NK-92 treated with Interleukin-12 subunit alpha and Interleukin-12 subunit beta, amount 100 ng/mL, for 24 hours (cell line): ENCODE results near the gene FES.
"Not testable (repeated sequence)": the region's sequence is repeated elsewhere in the genome, so short reads cannot be mapped to it uniquely, and the experiment has no call there.

Source experiments
- DNase-seq: peaks from one replicate; lab custom pipeline; 2025; lab: John Stamatoyannopoulos, UW

The FES gene

DNA sequence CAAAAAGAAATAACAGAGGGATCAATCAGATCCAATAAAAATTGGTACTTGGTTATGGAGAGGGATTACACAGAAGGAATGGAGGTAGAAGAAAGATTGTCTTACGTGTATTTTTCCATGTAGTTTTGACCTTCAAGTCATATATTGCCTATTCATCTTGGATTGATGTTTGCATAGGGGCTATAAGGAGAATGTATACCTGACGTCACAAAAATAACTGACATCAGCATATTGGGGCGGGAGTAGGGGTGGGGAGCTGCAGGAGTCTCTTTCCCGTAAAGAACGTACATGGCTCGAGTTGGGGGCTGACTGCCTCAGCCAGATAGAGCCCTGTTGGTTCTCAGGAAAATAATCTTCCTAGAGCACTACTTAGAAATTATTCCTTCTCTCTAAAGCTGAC lies 21.8 kb upstream of the FES start:
- DNase-seq, result no peak

DNA sequence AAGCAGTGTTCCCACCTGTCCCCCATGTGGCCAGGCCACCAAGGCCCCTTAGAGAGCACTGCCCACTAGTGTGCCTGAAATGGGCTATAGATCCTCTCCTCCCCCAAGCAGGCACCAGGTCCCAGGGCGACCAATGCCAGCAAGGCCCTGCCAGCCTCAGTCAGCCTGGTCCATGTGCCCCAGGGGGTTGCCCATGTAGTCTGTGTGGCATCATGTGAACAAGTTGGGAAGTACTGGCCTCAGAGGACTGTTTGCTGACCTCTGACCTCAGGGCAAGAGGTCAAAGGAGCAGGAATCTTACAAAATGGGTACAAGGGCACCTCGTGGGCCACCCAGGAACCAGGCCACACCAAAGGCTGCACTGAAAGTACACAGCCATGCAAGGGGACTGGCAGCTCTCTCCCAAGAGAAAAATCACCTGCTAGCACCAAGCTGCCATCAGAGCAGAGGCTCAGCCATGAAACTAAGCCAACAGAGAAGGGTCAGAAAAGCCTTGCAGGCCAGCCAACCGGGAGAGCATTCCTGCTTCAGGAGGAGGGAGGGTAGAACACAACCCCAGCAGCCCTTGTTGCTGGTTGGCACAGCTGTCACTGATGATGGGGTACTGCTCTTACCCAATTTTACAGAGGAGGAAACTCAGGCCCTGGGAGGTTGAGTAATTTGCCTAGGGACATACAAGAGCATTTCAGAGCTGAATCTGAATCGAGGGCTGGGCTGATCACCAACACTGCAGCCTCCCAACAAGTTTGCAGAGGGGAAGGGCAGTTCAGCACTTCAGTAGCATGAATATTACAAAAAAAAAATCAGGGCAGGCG lies 21.1 kb upstream of the FES start:
- DNase-seq, result no peak

DNA sequence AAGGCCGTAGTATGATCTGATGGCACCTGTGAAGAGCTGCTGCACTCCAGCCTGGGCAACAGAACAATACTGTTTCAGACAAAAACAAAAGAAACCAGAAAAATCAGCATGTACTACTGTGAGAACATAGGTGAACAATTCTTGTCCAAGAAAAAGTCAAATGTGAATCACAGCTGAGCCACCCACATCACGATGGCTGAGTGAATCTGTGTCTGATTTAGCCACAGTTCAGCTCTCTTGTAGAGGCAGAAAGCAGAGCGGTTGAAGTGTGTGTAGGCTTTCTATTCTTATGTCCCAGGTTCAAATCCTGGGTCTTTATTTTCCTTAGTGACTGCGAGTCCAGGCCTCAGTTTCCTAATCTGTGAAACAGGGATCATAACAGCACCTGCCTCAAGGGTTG lies 20.3 kb upstream of the FES start:
- no peak for DNase-seq

DNA sequence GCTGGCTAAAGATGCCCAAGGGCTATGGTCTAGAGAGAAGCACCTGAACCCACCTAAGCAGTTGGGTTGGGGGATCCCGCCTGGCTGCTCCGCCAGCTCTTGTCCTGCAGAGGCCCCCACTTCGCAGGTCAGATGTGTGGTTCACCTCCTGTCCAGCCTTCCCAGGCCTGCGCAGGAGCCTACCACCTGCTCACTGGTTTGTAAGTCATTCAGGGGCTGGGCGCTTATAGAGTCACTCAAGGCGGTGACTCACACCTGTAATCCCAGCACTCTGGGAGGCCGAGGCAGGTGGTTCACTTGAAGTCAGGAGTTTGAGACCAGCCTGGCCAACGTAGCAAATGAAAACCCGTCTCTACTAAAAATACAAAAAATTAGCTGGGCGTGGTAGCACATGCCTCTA lies 19.8 kb upstream of the FES start:
- DNase-seq, result no peak

- no peak for DNase-seq
These were observed 18.6 kb upstream of the FES start for GRCh38 chr15:90865702-90866101.

DNA sequence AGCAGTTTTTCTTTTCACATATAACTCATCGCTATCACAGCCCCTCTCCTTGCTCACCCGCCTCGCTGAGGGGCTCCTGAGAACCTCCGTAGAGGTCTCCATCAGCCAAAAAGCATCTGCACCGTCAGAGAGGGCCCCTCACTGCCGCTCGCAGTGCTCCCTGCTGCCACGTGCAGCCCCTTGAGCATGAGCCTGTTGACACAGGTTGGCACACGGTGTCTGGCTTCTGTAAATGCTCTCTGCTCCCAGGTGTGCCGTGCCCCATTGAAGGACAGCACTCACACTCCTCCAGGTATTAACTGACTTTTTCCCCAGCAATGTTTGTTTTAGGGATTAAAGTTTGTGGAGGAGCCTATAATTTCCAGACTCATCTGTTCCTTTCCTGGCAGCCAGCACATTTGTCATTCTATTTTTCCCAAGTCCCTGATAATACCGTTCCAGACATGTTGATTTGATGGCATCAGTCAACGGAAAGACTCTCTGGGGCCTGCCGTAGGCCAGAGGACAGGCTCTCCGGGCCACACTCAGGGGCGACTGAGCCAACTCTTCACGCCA lies 18.1 kb upstream of the FES start:
- DNase-seq, result no peak

DNA sequence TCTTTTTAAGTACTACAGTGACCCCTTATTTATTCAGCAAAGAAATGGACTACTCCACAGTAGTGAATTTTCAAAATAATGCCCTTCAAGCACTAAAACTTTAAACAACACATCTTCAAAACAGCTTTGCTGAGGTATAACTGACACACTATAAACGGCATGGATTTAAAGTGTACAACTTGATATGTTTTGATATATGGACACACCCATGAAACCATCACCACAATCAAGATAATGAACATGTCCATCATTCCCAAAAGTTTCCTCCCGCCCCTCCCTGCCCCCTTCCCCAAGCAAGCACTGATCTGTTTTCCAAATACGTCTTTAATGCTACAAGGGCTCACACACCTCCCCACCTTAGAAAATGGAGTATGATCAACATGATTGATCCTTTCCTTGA lies 17.5 kb upstream of the FES start:
- DNase-seq, result no peak

- DNase-seq, result no peak
These were observed 16.0 kb upstream of the FES start, which contains the start of gene FURIN for GRCh38 chr15:90868261-90868689. Gene FURIN, plus strand, starts transcription at chr15:90868588. Its CDS starts 7,153 bp downstream, at chr15:90875741.

- no peak for DNase-seq
These were observed 15.2 kb upstream of the FES start for GRCh38 chr15:90869140-90869541.

DNA sequence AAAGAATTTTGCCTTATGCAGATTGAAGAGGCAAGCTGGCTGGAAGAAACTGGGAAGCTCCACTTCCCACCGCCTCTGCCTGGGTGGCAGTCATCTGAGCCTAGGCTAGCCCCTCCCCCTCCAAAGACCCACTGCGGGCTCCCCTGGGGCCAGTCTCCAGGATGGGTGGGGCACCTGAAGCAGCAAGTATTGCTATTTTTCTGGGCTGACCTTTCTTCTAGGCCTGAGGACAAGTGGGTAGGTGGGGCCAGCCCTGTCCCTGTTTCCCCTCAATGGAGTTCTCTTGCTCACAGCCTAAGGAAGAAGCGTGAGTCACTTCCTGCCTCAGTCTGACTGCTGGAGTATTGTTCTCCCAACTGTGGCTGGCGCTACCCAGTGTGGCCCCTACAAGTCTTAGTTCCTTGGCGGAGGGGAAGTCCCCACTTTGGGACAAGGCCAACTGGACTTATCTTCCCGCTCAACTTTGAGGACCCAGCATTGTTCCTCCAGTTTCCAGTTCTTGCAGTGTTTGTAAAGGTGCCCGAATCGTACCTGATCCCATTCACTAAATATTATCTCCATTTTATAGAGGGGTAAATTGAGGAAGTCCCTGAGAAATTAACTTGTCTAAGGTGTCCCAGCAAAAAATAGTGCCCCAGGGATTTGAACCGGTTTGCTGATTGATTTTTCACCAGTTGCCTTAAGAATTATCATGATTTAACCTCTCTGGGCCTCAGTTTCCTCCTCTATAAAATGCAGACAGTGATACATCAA lies 14.5 kb upstream of the FES start:
- peak; percentile 29 for DNase-seq

- DNase-seq, result no peak
These were observed 13.8 kb upstream of the FES start for GRCh38 chr15:90870354-90871138.

- DNase-seq, result no peak
These were observed 13.1 kb upstream of the FES start for GRCh38 chr15:90871139-90871715.

DNA sequence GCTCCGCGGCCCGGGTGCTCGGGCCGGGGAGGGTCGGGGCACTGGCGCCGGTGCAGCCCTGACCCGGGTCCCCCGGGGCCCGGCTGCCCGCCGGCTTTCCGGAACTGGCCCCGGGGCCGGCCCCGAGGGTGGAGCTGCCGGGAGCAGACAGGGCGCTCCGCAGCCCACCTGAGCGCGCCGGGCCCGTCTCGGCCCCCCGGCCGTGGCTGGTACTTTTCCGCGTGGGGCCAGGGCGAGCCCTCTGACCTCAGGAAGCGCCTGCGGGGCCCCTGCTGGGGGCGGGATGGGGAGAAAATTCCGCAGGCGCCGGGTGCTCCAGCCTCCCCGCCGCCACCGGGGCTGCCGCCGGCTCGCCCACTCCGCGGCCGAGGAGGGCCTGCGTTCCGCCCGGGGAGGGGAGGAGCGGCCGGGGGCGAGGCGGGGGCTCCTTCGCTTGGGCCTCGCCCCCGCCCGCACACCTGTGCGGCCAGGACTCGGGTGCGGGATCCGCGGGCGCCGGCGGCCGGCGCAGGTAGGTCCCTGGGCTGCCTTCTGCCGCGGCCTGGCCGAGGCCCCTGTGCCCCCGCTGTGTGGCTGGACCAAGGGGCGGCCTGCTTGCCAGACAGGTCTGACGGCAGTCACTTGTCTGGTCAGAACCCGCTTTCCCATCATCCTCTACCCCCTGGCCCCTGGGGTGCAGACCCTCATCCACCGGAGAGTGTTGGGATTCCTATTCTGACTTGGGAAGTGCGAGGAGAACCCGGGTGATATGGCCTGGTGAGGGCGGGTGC lies 12.4 kb upstream of the FES start:
- no peak for DNase-seq

DNA sequence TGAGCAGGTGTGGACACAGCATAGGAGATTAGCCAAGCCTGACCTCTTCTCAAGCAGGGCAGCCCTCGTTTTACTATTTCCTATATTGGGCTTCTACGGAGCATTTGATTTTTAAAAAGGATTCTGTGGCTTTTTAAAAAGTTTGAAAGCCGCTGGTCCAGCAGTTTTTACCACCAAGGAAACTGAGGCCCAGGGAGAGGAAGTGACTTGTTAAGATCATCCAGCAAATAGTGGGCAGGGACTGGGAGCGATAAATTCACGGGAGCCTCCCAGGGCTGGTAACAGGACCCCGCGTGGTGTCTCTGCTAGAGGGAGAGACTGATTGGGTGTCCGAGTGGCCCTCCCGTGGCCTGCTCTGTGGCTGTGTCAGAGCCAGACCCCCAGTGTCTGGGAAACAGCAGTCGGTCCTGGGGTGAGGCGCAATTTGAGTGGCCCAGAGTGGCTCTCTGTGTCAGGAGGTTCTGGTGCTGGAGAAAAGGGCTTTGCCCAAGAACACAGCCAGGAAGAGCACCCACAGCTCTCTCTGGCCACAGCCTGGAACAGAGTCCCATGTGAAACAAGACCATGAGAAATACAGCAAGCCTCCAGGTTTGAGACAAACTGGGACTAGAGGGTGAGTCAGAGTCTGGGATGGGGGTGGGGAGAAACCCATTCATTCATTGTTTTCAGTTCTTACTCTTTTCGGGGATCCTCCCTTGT lies 11.7 kb upstream of the FES start:
- no peak for DNase-seq

DNA sequence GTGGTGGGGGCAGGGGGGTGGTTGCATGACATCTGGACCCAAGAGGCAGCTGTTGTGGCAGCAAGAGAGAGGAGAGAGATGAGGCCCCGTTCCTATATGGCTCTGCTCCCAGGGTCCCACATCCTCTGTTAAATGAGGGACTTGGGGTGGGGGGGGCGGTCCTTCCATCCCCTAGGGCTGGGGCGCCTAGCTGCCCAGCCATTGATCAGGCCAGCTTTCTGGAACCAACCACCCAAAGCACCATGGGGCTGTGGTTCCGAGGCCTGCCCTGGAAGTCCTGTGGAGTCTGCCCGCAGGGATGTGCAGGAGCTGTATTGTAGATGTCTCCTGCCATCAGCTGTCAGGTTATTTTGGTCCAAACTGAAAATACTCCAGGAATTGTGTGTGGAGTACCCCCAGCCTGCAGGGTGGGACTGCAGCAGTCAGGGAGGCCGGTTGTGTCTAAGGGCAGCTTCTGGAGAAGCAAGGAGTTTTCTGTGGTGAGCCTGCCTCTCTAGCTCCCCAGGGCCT lies 10.8 kb upstream of the FES start:
- no peak for DNase-seq

DNA sequence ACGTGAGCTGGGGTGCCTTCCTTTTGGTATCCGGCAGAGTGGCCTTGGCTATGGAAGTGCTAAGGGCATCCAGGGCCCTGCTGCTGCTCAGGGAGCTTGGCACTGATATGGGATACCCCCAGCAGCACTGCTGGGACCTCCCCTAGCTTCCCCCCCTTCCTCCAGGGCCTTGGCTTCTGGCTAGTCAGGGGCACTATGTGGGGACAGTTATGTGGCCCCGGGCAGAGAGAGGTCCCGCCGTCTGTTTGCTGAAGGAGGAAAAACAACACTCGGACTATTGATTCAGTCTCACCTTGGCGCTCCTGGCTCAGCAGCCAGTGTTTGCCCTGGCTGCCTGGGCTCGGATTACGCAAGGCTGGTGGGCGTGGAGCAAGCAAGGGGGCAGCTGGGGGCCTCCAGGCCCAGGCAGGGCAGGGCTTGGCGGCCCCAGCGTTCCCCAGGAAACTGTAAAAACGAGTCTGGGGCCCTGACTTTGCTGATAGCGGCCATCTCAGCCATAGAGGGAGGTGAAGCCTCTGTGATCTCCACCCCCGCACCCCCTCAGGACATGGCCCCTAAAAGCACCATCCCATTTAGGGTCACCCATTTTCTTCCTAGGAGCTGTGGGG lies 10.2 kb upstream of the FES start:
- no peak for DNase-seq

DNA sequence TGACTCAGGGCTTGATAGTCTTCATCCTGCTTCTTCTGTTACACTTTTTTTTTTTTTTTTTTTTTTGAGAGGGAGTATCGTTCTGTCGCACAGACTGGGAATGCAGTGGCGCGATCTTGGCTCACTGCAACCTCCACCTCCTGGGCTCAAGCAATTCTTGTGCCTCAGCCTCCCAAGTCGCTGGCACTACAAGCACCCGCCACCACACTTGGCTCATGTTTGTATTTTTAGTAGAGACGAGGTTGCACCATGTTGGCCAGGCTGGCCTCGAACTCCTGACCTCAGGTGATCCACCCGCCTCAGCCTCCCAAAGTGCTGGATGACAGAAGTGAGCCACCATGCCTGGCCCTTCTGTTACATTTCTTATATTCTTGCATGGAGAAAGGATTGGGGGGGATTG lies 9.3 kb upstream of the FES start:
- DNase-seq, result not testable (repeated sequence)

GRCh38 chr15:90875549-90875981 lies 8.7 kb upstream of the FES start:
- DNase-seq, result no peak

GRCh38 chr15:90876046-90876445 lies 8.3 kb upstream of the FES start:
- DNase-seq, result no peak
